Measurements from ENCODE around the gene SHC4.
A peak's percentile ranks its signal among the peaks of the same experiment; 100 is the strongest.
"Not testable (repeated sequence)": the region's sequence is repeated elsewhere in the genome, so short reads cannot be mapped to it uniquely, and the experiment has no call there.

Gene SHC4

GRCh38 chr15:48792408-48792807 is 171.3 kb downstream of the SHC4 start:
- DNase-seq, result no peak

- not testable (repeated sequence) for DNase-seq
Measured at GRCh38 chr15:48790466-48791115, 173.1 kb downstream of the SHC4 start.

- no peak for DNase-seq
Measured at GRCh38 chr15:48785712-48786111, 178.0 kb downstream of the SHC4 start.

GRCh38 chr15:48785195-48785594 is 178.5 kb downstream of the SHC4 start:
- no peak for DNase-seq

GRCh38 chr15:48784756-48785155 is 179.0 kb downstream of the SHC4 start:
- DNase-seq, result no peak

- no peak for DNase-seq
Measured at GRCh38 chr15:48782911-48783310, 180.8 kb downstream of the SHC4 start.

GRCh38 chr15:48781481-48782081 is 182.1 kb downstream of the SHC4 start:
- DNase-seq, result no peak

- no peak for DNase-seq
Measured at GRCh38 chr15:48781017-48781416, 182.7 kb downstream of the SHC4 start.

GRCh38 chr15:48778331-48778730 is 185.4 kb downstream of the SHC4 start:
- no peak for DNase-seq

GRCh38 chr15:48777645-48778330 is 185.9 kb downstream of the SHC4 start:
- DNase-seq, result no peak

GRCh38 chr15:48775546-48775945 is 188.2 kb downstream of the SHC4 start:
- peak; percentile 49 for DNase-seq

GRCh38 chr15:48774484-48774883 is 189.2 kb downstream of the SHC4 start:
- DNase-seq, result peak; percentile 9

All from NCI-H226 (cell line).